Endothelial cell of umbilical vein (primary cell): Measurements from ENCODE around the gene LIG4. TPM values are rescaled to one million over a fixed set of nuclear protein-coding genes. Genes with fewer than 3 reads are reported as not detected.

Experiments
- BruUV-seq: library from RNA; stranded (reverse); fragments of 400-500 nt; replicated peaks from 2 replicates; lab custom pipeline; 2021; lab: Mats Ljungman, UMichigan
- CTCF ChIA-PET: fragments of 300-600, 350-600 bp; sonication (Branson Sonifier 250); formaldehyde crosslinking; loops from one replicate; lab custom pipeline; 2021; ENCODE audit warnings: antibody characterized with exemption, inconsistent platforms; lab: Charles Lee
- POLR2A ChIA-PET: fragments of 300-600, 350-600 bp; sonication (Branson Sonifier 250); formaldehyde crosslinking; loops from one replicate; lab custom pipeline; 2021; ENCODE audit warnings: antibody characterized with exemption, inconsistent platforms; lab: Charles Lee
- DNase-seq: peaks from one replicate; pipeline ENCODE4 v3.0.0-alpha.2; 2011; ENCODE audit warnings: low read depth, low spot score
- FAIRE-seq: peaks from 2 replicates; lab custom pipeline; 2011; peaks lifted over from hg19 to GRCh38; lab: Jason Lieb, UNC
- H2AFZ ChIP-seq: 2 replicates; pipeline ENCODE4 v1.6.0; 2012; ENCODE audit warnings: low read depth, low read length, control low read depth, inconsistent platforms
- H3K27ac ChIP-seq: 2 replicates; pipeline ENCODE4 v1.5.1; 2011; ENCODE audit warnings: low read depth, mild to moderate bottlenecking, control low read depth, low read length, moderate library complexity; ENCODE audit not compliant: insufficient read depth
- H3K27me3 ChIP-seq, 2 experiments: 2 replicates each; pipeline versions ENCODE4 v1.6.0 to v1.6.1; 2011; ENCODE audit warnings: low read length in 2 of 2, mixed read lengths in 1 of 2; ENCODE audit not compliant: control insufficient read depth in 2 of 2, insufficient read depth in 2 of 2
- H3K36me3 ChIP-seq, 2 experiments: 2 replicates in 1 of 2; 3 replicates in 1 of 2; pipeline ENCODE4 v1.5.1; 2011; ENCODE audit warnings: low read length in 2 of 2, mild to moderate bottlenecking in 1 of 2, moderate library complexity in 1 of 2; ENCODE audit not compliant: control insufficient read depth in 2 of 2, insufficient read depth in 2 of 2; ENCODE audit errors: extremely low read depth in 1 of 2
- H3K4me1 ChIP-seq: 3 replicates; pipeline ENCODE4 v1.5.1; 2011; ENCODE audit warnings: mild to moderate bottlenecking, low read length; ENCODE audit not compliant: control insufficient read depth, insufficient read depth; ENCODE audit errors: extremely low read depth
- H3K4me2 ChIP-seq: 2 replicates; pipeline ENCODE4 v1.6.1; 2011; ENCODE audit warnings: low read length, control low read depth, mixed read lengths; ENCODE audit not compliant: insufficient read depth
- H3K4me3 ChIP-seq, 3 experiments: fragments of 200-600 bp in 1 of 3; sonication (generic), shearing (Covaris generic) in 1 of 3; replicated peaks in 1 of 3; 2 replicates each; pipeline ENCODE4 v1.5.1; 2011 to 2016; ENCODE audit warnings: control low read depth in 3 of 3, low read length in 3 of 3, mild to moderate bottlenecking in 2 of 3, inconsistent platforms in 1 of 3, low read depth in 1 of 3, moderate library complexity in 1 of 3; ENCODE audit not compliant: insufficient read depth in 1 of 3
- H3K79me2 ChIP-seq: 2 replicates; pipeline ENCODE4 v1.6.0; 2012; ENCODE audit warnings: low read length, inconsistent platforms; ENCODE audit not compliant: control insufficient read depth, insufficient read depth
- H3K9ac ChIP-seq: replicated peaks from 2 replicates; pipeline ENCODE3; 2011; ENCODE audit warnings: low read length, control low read depth; ENCODE audit not compliant: insufficient read depth; ENCODE audit errors: extremely low read depth
- H3K9me1 ChIP-seq: replicated peaks from 3 replicates; pipeline ENCODE4 v1.6.0; 2011; ENCODE audit warnings: mild to moderate bottlenecking, low read length; ENCODE audit not compliant: control insufficient read depth, insufficient read depth; ENCODE audit errors: extremely low read depth
- H3K9me3 ChIP-seq: replicated peaks from 2 replicates; pipeline ENCODE4 v1.5.1; 2012; ENCODE audit warnings: low read length, inconsistent platforms; ENCODE audit not compliant: control insufficient read depth, insufficient read depth
- H4K20me1 ChIP-seq: replicated peaks from 2 replicates; pipeline ENCODE3; 2011; ENCODE audit warnings: mild to moderate bottlenecking, low read length; ENCODE audit not compliant: control insufficient read depth, insufficient read depth; ENCODE audit errors: extremely low read depth
- CTCF ChIP-seq, 2 donors: IDR thresholded peaks; 1 replicate in 1 of 2; 2 replicates in 1 of 2; pipeline ENCODE4 v1.5.1; 2011; ENCODE audit warnings: low read length in 2 of 2, mild to moderate bottlenecking in 2 of 2, moderate library complexity in 2 of 2, control low read depth in 1 of 2, inconsistent platforms in 1 of 2, low read depth in 1 of 2; ENCODE audit not compliant: insufficient read depth in 1 of 2; ENCODE audit errors: extremely low read depth in 1 of 2
- EZH2 ChIP-seq: IDR thresholded peaks from 2 replicates; pipeline ENCODE4 v1.6.1; 2012; ENCODE audit warnings: borderline replicate concordance, low read depth, mild to moderate bottlenecking, moderate library complexity, low read length, inconsistent platforms; ENCODE audit not compliant: severe bottlenecking
- FOS ChIP-seq: IDR thresholded peaks from 2 replicates; pipeline ENCODE4 v1.6.1; 2011; ENCODE audit warnings: mild to moderate bottlenecking, low read length, moderate library complexity, borderline replicate concordance; ENCODE audit not compliant: insufficient read depth
- GATA2 ChIP-seq: IDR thresholded peaks from 2 replicates; pipeline ENCODE4 v1.7.0; 2011; ENCODE audit warnings: low read depth, mild to moderate bottlenecking, moderate library complexity, mixed read lengths, low read length; ENCODE audit not compliant: insufficient read length, insufficient read depth
- JUN ChIP-seq: IDR thresholded peaks from 2 replicates; pipeline ENCODE4 v1.6.1; 2011; ENCODE audit warnings: borderline replicate concordance, low read depth; ENCODE audit not compliant: insufficient read length, insufficient read depth
- MAX ChIP-seq: IDR thresholded peaks from 2 replicates; pipeline ENCODE4 v1.6.1; 2011; ENCODE audit not compliant: insufficient read depth, insufficient read length
- MYC ChIP-seq: IDR thresholded peaks from one replicate; pipeline ENCODE4 v1.6.1; 2011; ENCODE audit warnings: mild to moderate bottlenecking, low read depth, low read length
- POLR2A ChIP-seq: IDR thresholded peaks from 2 replicates; pipeline ENCODE4 v1.6.1; 2012; ENCODE audit warnings: low read depth, mild to moderate bottlenecking, control low read depth, low read length
- POLR2AphosphoS5 ChIP-seq: IDR thresholded peaks from 2 replicates; pipeline ENCODE4 v1.6.1; 2012; ENCODE audit warnings: low read depth, mild to moderate bottlenecking, control low read depth, low read length, moderate library complexity; ENCODE audit not compliant: insufficient read depth
- dilution Hi-C: fragments of 300-500 bp; cut with MboI; formaldehyde crosslinking; loops from one replicate; pipeline ENCODE4 v1.15.0; 2019; ENCODE audit warnings: low sequenced_read_pairs; ENCODE audit not compliant: extremely low pct_ligation_motif_present
- intact Hi-C: fragments of 100-400 bp; cut with micrococcal nuclease; formaldehyde crosslinking; loops from one replicate; pipeline ENCODE4 v1.10.0; 2022
- polyA plus RNA-seq, 4 experiments: library from polyadenylated mRNA; depleted of rRNA in 3 of 4; stranded (reverse) in 3 of 4; unstranded in 1 of 4; fragments of >200 nt; gene quantifications; 2 replicates each; pipeline versions ENCODE4 v1.2.1 to v1.2.3, GENCODE V29; 2011 to 2012; ENCODE audit warnings: missing spikeins in 1 of 4
- total RNA-seq: library from RNA; stranded (reverse); gene quantifications from 2 replicates; pipeline ENCODE4 v1.2.3, GENCODE V29; 2021

The LIG4 gene
- total and polyA plus RNA-seq, 2 donors (not counting 3 experiments of a cell fraction or from before 2014, with no cell fraction given) = 3.0 to 9.2 TPM

GRCh38 chr13:108188260-108188659 is 27.1 kb downstream of the LIG4 start:
- Histone ChIP-seq H3K36me3 (no peaks in the 10 kb centered on the region), H2AFZ (no peak overlapping the region), H3K9me1 (no peaks in the 10 kb centered on the region), H3K27ac (no peak overlapping the region), H3K4me3 (no peak overlapping the region), H3K9ac (no peak overlapping the region), H3K79me2 (no peaks in the 10 kb centered on the region), H3K27me3 (peaks cover 0 to 3% of the 10 kb centered on the region in 2 experiments), H4K20me1 (no peaks in the 10 kb centered on the region), H3K4me1 (no peaks in the 10 kb centered on the region), H3K4me2 (no peak overlapping the region), H3K9me3 (no peaks in the 10 kb centered on the region)
- POLR2A ChIA-PET = no interaction called here
- dilution Hi-C loops (no loop called here), intact Hi-C loops (no loop called here)
- FAIRE-seq (no peak), DNase-seq (no peak)
- TF ChIP-seq CTCF (IDR thresholded peaks at IDR 0.05; ENCODE audit: extremely low read depth in 1 of 2, insufficient read depth in 1 of 2, low read depth in 1 of 2, low read length in 2 of 2) (no peak), MAX (no peak), JUN (no peak), POLR2AphosphoS5 (no peak), GATA2 (no peak), MYC (no peak), EZH2 (no peak), FOS (no peak), POLR2A (no peak)
- no TSS peak for BruUV-seq
- CTCF ChIA-PET = no interaction called here
